GM12801 (cell line): Measurements from ENCODE around the gene PDGFD.

Source experiments
- TF ChIP-seq, protein P1 (sequence below): IDR thresholded peaks from one replicate; pipeline ENCODE4 v1.5.1; 2011; ENCODE audit warnings: control low read depth; ENCODE audit not compliant: insufficient read length; ENCODE audit errors: extremely low read depth

The PDGFD gene

DNA sequence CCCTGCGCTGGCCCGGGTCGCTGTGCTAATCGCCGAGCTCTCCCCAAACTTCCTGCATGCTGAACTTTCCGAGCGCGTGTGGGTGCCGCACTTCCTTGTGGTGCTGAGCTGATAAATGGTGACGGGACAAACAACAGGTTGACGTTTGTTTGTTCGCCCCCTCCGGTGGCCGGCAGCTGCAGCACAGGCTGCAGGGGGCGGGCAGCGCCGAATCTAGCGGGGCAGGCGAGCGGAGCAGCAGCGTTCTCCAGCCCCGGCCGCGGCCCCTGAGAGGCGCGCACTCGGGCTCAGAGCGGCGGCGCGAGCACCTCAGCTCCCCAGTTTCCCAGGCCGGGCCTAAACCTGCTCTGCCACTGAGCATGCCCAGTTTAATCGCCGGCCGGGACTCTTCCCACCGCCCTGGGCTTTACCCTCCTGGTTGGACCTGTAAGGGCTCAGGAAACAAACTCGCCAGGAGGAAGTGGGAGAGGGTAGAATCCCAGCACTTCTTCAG lies at the start of gene PDGFD:
TSS of gene PDGFD (minus strand) at position 120 of the 493 bp plus-strand sequence.
- TF ChIP-seq, protein P1, sequence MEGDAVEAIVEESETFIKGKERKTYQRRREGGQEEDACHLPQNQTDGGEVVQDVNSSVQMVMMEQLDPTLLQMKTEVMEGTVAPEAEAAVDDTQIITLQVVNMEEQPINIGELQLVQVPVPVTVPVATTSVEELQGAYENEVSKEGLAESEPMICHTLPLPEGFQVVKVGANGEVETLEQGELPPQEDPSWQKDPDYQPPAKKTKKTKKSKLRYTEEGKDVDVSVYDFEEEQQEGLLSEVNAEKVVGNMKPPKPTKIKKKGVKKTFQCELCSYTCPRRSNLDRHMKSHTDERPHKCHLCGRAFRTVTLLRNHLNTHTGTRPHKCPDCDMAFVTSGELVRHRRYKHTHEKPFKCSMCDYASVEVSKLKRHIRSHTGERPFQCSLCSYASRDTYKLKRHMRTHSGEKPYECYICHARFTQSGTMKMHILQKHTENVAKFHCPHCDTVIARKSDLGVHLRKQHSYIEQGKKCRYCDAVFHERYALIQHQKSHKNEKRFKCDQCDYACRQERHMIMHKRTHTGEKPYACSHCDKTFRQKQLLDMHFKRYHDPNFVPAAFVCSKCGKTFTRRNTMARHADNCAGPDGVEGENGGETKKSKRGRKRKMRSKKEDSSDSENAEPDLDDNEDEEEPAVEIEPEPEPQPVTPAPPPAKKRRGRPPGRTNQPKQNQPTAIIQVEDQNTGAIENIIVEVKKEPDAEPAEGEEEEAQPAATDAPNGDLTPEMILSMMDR, result no peak

DNA sequence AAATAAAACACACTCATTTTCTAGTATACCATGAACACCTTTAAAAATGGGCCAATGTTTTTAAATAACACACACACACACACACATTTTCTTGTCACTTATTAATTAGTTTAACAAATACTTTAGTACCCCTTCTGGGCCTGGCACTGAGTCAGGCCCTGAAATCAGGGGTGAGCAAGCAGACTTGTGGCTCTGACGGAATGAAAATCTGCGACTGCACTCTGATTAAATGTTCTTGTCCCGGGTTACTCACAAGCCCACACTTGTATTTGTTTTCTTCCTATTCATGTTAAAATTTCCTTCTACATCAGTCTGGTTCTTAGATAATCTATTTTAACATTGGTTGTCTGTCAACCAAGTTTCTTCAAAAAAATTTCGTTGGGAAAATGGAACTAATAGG lies 43.0 kb upstream of the PDGFD start:
- TF ChIP-seq, protein P1, result no peak

DNA sequence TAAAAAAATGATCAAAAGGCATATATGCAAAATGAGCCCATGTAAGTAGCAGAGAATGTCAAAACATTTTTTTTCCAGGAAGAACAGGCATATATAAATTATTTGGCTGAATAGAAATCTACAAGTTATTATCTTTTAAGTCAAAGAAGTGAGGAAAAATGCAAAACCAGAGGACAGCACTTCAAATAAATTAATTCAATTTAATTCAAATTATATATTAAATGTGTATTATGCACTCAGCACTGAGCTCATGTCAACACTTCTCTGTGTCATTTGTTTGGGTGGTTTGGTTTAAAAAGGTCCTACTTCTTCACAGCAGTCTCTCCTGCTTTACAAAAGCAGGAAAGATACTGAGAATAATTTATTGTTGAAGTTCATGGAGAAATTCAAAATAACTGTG lies 41.9 kb upstream of the PDGFD start:
- TF ChIP-seq, protein P1, result no peak

DNA sequence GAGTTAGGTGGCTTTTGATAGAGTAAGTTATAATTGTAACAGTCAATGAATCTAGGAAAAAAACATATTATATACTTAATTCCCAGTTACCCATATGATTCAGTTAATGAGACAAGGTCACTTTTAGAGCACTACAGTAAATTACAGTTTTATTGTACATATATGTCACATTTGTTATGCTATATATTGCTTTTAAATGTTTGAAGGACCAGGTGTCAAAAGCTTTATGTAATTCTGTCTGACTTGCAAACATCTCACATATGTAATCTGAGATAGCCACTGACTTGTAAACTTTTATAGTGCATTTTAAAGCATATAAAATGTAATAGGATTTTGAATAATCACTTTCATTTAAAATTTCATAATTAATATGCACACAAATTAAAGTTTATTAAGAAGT lies 36.7 kb upstream of the PDGFD start:
- TF ChIP-seq, protein P1, result no peak

DNA sequence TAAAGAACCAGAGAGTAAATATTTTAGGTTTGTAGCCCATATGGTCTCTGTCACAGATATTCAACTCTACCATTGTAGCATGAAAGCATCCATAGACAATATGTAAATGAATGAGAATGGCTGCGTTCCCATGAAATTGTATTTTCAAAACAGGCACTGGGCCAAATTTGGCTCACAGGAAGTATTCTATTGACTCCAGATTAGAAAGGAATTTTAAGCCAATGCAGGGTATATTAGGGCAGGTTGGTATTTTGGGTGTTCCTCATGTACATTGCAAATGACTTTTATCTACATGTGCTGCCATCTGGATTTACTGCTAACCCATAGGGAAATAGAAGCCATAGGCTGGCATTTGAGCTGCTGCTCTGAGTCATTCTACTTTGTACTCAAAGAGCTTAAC lies 35.1 kb upstream of the PDGFD start:
- TF ChIP-seq, protein P1, result no peak

DNA sequence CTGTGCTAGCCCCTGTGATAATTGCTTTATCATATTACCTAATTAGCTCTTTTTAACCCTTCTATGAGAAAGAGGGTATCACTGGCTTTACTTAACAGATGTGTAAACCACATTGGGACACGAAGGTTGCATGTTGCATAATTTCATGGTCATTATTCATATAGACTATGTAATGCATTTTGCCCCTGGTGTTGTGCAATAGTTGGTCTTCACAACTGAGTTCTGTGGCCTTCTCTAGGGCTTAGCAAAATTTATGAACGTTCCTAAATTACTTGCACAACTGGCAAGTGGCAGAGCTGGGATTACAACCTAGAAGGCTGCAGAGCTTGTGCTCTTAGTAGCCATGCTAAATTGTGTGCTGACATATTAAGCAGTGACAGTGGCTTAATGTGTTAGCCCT lies 34.6 kb upstream of the PDGFD start:
- TF ChIP-seq, protein P1, result no peak

DNA sequence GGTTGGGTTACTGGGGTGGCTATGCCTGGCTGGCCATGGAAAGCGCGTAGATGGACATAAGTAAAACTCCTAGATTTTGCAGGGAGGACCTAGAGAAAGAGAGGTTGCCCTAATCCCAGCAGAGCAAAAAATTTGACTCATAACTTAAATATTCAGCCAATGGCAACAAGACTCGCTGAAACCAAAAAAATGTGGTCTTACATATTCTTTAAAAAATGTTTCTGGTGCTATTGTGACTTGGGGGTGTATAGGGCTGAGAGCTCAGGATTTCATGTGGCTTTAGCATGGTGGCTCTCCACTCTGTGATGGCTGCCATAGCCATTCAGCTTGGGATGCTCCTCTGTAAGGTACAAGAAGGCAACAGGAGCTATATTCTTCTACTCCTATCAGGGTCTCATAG lies 27.2 kb upstream of the PDGFD start:
- TF ChIP-seq, protein P1, result no peak

DNA sequence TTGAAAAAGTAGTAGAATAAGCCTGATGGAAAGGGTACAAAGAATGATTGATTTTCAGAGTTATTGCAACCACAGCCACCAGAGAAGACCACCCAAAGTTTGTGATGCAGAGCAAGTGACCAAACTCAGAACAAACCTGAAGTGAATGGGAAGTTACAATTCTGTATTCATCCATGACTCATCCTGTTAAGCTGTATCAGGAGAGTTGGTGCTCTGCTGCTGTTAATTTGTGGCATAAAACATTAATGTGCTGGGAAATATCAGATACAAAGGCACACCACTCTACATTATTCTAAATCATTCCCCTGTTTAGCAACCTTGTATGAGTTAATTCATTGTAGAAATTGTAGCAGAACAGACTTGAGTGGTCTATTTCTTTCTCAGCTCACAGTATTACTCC lies 19.6 kb upstream of the PDGFD start:
- TF ChIP-seq, protein P1, result no peak
